Choroid plexus epithelial cell (primary cell): Measurements from ENCODE around the gene MTF1.

Experiments
- DNase-seq: peaks from one replicate; pipeline ENCODE4 v3.0.0-alpha.2; 2010; ENCODE audit warnings: low read depth
- H3K4me3 ChIP-seq: 2 replicates; pipeline ENCODE4 v1.5.1; 2011; ENCODE audit warnings: low read depth, mild to moderate bottlenecking, control low read depth, low read length, moderate library complexity
- CTCF ChIP-seq: conservative IDR thresholded peaks from 2 replicates; pipeline ENCODE4 v1.5.1; 2011; ENCODE audit warnings: low read depth, mild to moderate bottlenecking, control low read depth, inconsistent platforms, low read length, moderate library complexity

MTF1 gene

GRCh38 chr1:37807220-37807554, 52.2 kb downstream of the MTF1 start:
- no peak for DNase-seq
- TF ChIP-seq CTCF = no peak
- H3K4me3 ChIP-seq = peak overlapping the region; percentile 89

GRCh38 chr1:37802439-37802838, 57.0 kb downstream of the MTF1 start:
- DNase-seq = no peak
- no peak overlapping the region for H3K4me3 ChIP-seq
- TF ChIP-seq CTCF = no peak

GRCh38 chr1:37797750-37798345, 61.5 kb downstream of the MTF1 start:
- DNase-seq = peak; percentile 92
- TF ChIP-seq CTCF = no peak
- H3K4me3 ChIP-seq = no peak overlapping the region

- peak; percentile 65 for DNase-seq
- no peak for TF ChIP-seq CTCF
- no peak overlapping the region for H3K4me3 ChIP-seq
These were observed 63.9 kb downstream of the MTF1 start for GRCh38 chr1:37795340-37796125.

GRCh38 chr1:37794372-37795339, 64.7 kb downstream of the MTF1 start:
- TF ChIP-seq CTCF = no peak
- DNase-seq = no peak
- H3K4me3 ChIP-seq = no peak overlapping the region

- H3K4me3 ChIP-seq = peak within 1 kb of the TSS; percentile 57
- DNase-seq = peak; percentile 67
- TF ChIP-seq CTCF = no peak
These were observed 65.5 kb downstream of the MTF1 start, which contains the start of gene MANEAL for GRCh38 chr1:37793773-37794371. Gene MANEAL, plus strand, starts transcription at chr1:37793847. Its CDS starts 336 bp downstream, at chr1:37794183.
